ENCODE measurements around the gene PLK3.
A peak's percentile ranks its signal among the peaks of the same experiment; 100 is the strongest.
"Not testable (repeated sequence)": the region's sequence is repeated elsewhere in the genome, so short reads cannot be mapped to it uniquely, and the experiment has no call there.

The PLK3 gene

GRCh38 chr1:44787506-44787905 is 12.7 kb upstream of the PLK3 start:
- DNase-seq (ENCODE audit: low read depth), result no peak

GRCh38 chr1:44788120-44788860 is 11.9 kb upstream of the PLK3 start, which contains the start of gene BEST4:
BEST4 (minus strand) TSS chr1:44788170; CDS start chr1:44787705, 465 bp downstream.
- DNase-seq (ENCODE audit: low read depth), result no peak

GRCh38 chr1:44790968-44791801 is 9.0 kb upstream of the PLK3 start:
- DNase-seq (ENCODE audit: low read depth), result no peak

- no peak for DNase-seq (ENCODE audit: low read depth)
Measured at GRCh38 chr1:44792736-44793502, 7.3 kb upstream of the PLK3 start.

- not testable (repeated sequence) for DNase-seq (ENCODE audit: low read depth)
Measured at GRCh38 chr1:44797886-44798285, 2.3 kb upstream of the PLK3 start.

GRCh38 chr1:44798481-44799365 is 1.5 kb upstream of the PLK3 start:
- DNase-seq (ENCODE audit: low read depth), result no peak

GRCh38 chr1:44801491-44802305 is 1.5 kb downstream of the PLK3 start:
- no peak for DNase-seq (ENCODE audit: low read depth)

- no peak for DNase-seq (ENCODE audit: low read depth)
Measured at GRCh38 chr1:44802306-44803061, 2.3 kb downstream of the PLK3 start.

GRCh38 chr1:44803062-44803311 is 2.8 kb downstream of the PLK3 start:
- no peak for DNase-seq (ENCODE audit: low read depth)

- no peak for DNase-seq (ENCODE audit: low read depth)
Measured at GRCh38 chr1:44803312-44804095, 3.3 kb downstream of the PLK3 start.

- no peak for DNase-seq (ENCODE audit: low read depth)
Measured at GRCh38 chr1:44805311-44806024, 5.3 kb downstream of the PLK3 start.

- no peak for DNase-seq (ENCODE audit: low read depth)
Measured at GRCh38 chr1:44806025-44806703, 6.0 kb downstream of the PLK3 start.

GRCh38 chr1:44806704-44807363 is 6.7 kb downstream of the PLK3 start, which contains the start of gene DYNLT4:
DYNLT4 (minus strand) TSS chr1:44807351; CDS start chr1:44806668, 683 bp downstream.
- DNase-seq (ENCODE audit: low read depth), result no peak

- peak; percentile 99 for DNase-seq (ENCODE audit: low read depth)
Measured at GRCh38 chr1:44807364-44808062, 7.3 kb downstream of the PLK3 start.

- peak; percentile 94 for DNase-seq (ENCODE audit: low read depth)
Measured at GRCh38 chr1:44808063-44808937, 8.1 kb downstream of the PLK3 start, which contains the start of gene BTBD19. BTBD19 (plus strand) TSS chr1:44808523; CDS start chr1:44808821, 298 bp downstream.
